ENCODE results near the gene TNMD. TPM values are rescaled to one million over a fixed set of nuclear protein-coding genes. Genes with fewer than 3 reads are reported as not detected.

Gene TNMD
- total RNA-seq, 1 donor = not detected

Other genes starting within 250 kb of the TNMD start
- gene PCDH19, start 174.7 kb upstream of the TNMD start, total RNA-seq (ENCODE audit: low replicate concordance) = 0.09 TPM in 1 of 2 replicates, not detected in the other
- gene TSPAN6, start 51.9 kb downstream of the TNMD start, total RNA-seq (ENCODE audit: low replicate concordance) = 32.5 and 46.6 TPM in 2 replicates
- 22.0 and 26.8 TPM in 2 replicates for gene SRPX2, start 59.3 kb downstream of the TNMD start, total RNA-seq (ENCODE audit: low replicate concordance)
- 5.1 and 38.7 TPM in 2 replicates for gene SYTL4, start 147.2 kb downstream of the TNMD start, total RNA-seq (ENCODE audit: low replicate concordance)
- gene CSTF2, start 235.5 kb downstream of the TNMD start, total RNA-seq (ENCODE audit: low replicate concordance) = 12.5 and 22.3 TPM in 2 replicates